Skeletal muscle tissue (tissue), 4 donors: ENCODE measurements around the gene CCDC187. TPM values are rescaled to one million over a fixed set of nuclear protein-coding genes. Genes with fewer than 3 reads are reported as not detected.
"Not testable (repeated sequence)": the region's sequence is repeated elsewhere in the genome, so short reads cannot be mapped to it uniquely, and the experiment has no call there.

Experiments
- H3K27ac ChIP-seq: one replicate; pipeline ENCODE4 v1.7.0; 2013; ENCODE audit warnings: mild to moderate bottlenecking, low read depth, low read length, inconsistent platforms
- H3K27me3 ChIP-seq, 3 donors: one replicate each; pipeline ENCODE4 v1.7.0; 2013; ENCODE audit warnings: low read length in 3 of 3; ENCODE audit not compliant: control insufficient read depth in 3 of 3, insufficient read depth in 3 of 3
- H3K36me3 ChIP-seq, 3 donors: one replicate each; pipeline ENCODE4 v1.7.0; 2013; ENCODE audit warnings: low read length in 3 of 3; ENCODE audit not compliant: control insufficient read depth in 3 of 3, insufficient read depth in 3 of 3
- H3K4me1 ChIP-seq, 3 donors: one replicate each; pipeline ENCODE4 v1.7.0; 2013; ENCODE audit warnings: low read length in 3 of 3, mild to moderate bottlenecking in 3 of 3; ENCODE audit not compliant: control insufficient read depth in 3 of 3, insufficient read depth in 3 of 3
- H3K4me3 ChIP-seq, 3 donors: one replicate each; pipeline ENCODE4 v1.7.0; 2013; ENCODE audit warnings: low read length in 3 of 3
- H3K9ac ChIP-seq, 3 donors: one replicate each; pipeline ENCODE4 v1.7.0; 2013; ENCODE audit warnings: low read length in 3 of 3, mild to moderate bottlenecking in 3 of 3, moderate library complexity in 2 of 3, low read depth in 1 of 3
- H3K9me3 ChIP-seq, 3 donors: one replicate each; pipeline ENCODE4 v1.7.0; 2013; ENCODE audit warnings: low read length in 3 of 3; ENCODE audit not compliant: control insufficient read depth in 3 of 3
- total RNA-seq: library from RNA; depleted of rRNA; stranded (reverse); fragments of >200 nt; gene quantifications from one replicate; pipeline ENCODE4 v1.2.3, GENCODE V29; 2014
- donor health status: Osteomylitis.

The CCDC187 gene
- total RNA-seq: under 0.01 TPM

- Histone ChIP-seq H3K27ac (no peak within 1 kb of the TSS), H3K9me3 (no peaks in the 10 kb centered on the region), H3K4me1 (no peaks in the 10 kb centered on the region), H3K27me3 (peaks cover 32 to 65% (median 36%) of the 10 kb centered on the region in 3 donors), H3K9ac (no peak within 1 kb of the TSS), H3K4me3 (no peak within 1 kb of the TSS), H3K36me3 (no peaks in the 10 kb centered on the region)
Measured at GRCh38 chr9:136303825-136304416, at the start of gene CCDC187. TSS of gene CCDC187 (minus strand) at chr9:136304094. CDS start at chr9:136303830, 264 bp downstream.

- H3K27me3 ChIP-seq: peaks cover 6 to 13% (median 6%) of the 10 kb centered on the region in 3 donors
- H3K36me3 ChIP-seq: no peaks in the 10 kb centered on the region
- H3K9me3 ChIP-seq: no peaks in the 10 kb centered on the region
- peaks cover 0 to 9% (median 4%) of the 10 kb centered on the region in 3 donors for H3K4me1 ChIP-seq
- no peak overlapping the region for H3K4me3 ChIP-seq
- H3K9ac ChIP-seq: no peak overlapping the region
- no peak overlapping the region for H3K27ac ChIP-seq
Measured at GRCh38 chr9:136353088-136353487, 49.2 kb upstream of the CCDC187 start.

- H3K4me1 ChIP-seq: peaks cover 0 to 9% (median 4%) of the 10 kb centered on the region in 3 donors
- peaks cover 8 to 13% (median 8%) of the 10 kb centered on the region in 3 donors for H3K27me3 ChIP-seq
- no peaks in the 10 kb centered on the region for H3K36me3 ChIP-seq
- no peaks in the 10 kb centered on the region for H3K9me3 ChIP-seq
- H3K9ac ChIP-seq: no peak overlapping the region
- H3K27ac ChIP-seq: no peak overlapping the region
- no peak overlapping the region for H3K4me3 ChIP-seq
Measured at GRCh38 chr9:136352682-136353081, 48.8 kb upstream of the CCDC187 start.

- not testable (repeated sequence) for H3K9ac ChIP-seq, H3K36me3 ChIP-seq, H3K27ac ChIP-seq, H3K4me3 ChIP-seq, H3K4me1 ChIP-seq, H3K9me3 ChIP-seq
- peaks cover 14 to 22% (median 15%) of the 10 kb centered on the region in 3 donors for H3K27me3 ChIP-seq
Measured at GRCh38 chr9:136351868-136352267, 48.0 kb upstream of the CCDC187 start.

- no peak overlapping the region for H3K27ac ChIP-seq
- no peaks in the 10 kb centered on the region for H3K36me3 ChIP-seq
- H3K4me3 ChIP-seq: no peak overlapping the region
Measured at GRCh38 chr9:136351252-136351800, 47.4 kb upstream of the CCDC187 start.

GRCh38 chr9:136349546-136349945, 45.7 kb upstream of the CCDC187 start:
- Histone ChIP-seq H3K27ac (no peak overlapping the region), H3K36me3 (no peaks in the 10 kb centered on the region), H3K4me3 (no peak overlapping the region), H3K9ac (no peak overlapping the region), H3K27me3 (peaks cover 23 to 45% (median 32%) of the 10 kb centered on the region in 3 donors), H3K9me3 (no peaks in the 10 kb centered on the region), H3K4me1 (peaks cover 2 to 8% (median 6%) of the 10 kb centered on the region in 3 donors)

More at GRCh38 chr9:136351252-136351800, 47.4 kb upstream of the CCDC187 start:
- Histone ChIP-seq H3K9me3 (no peaks in the 10 kb centered on the region), H3K9ac (no peak overlapping the region), H3K4me1 (peaks cover 0 to 9% (median 4%) of the 10 kb centered on the region in 3 donors), H3K27me3 (peaks cover 18 to 27% (median 19%) of the 10 kb centered on the region in 3 donors)

GRCh38 chr9:136348691-136349090, 44.8 kb upstream of the CCDC187 start:
- H3K9me3 ChIP-seq: no peaks in the 10 kb centered on the region
- no peak overlapping the region for H3K9ac ChIP-seq
- peaks cover 29 to 49% (median 32%) of the 10 kb centered on the region in 3 donors for H3K27me3 ChIP-seq
- no peaks in the 10 kb centered on the region for H3K36me3 ChIP-seq
- peaks cover 2 to 7% (median 6%) of the 10 kb centered on the region in 3 donors for H3K4me1 ChIP-seq
- no peak overlapping the region for H3K4me3 ChIP-seq
- no peak overlapping the region for H3K27ac ChIP-seq

GRCh38 chr9:136347472-136348256, 43.8 kb upstream of the CCDC187 start:
- peaks cover 2 to 7% (median 6%) of the 10 kb centered on the region in 3 donors for H3K4me1 ChIP-seq

GRCh38 chr9:136346927-136347465, 43.1 kb upstream of the CCDC187 start:
- H3K36me3 ChIP-seq: no peaks in the 10 kb centered on the region
- peaks cover 32 to 60% (median 40%) of the 10 kb centered on the region in 3 donors for H3K27me3 ChIP-seq
- H3K9ac ChIP-seq: no peak overlapping the region
- no peak overlapping the region for H3K4me3 ChIP-seq
- H3K4me1 ChIP-seq: peaks cover 2 to 10% (median 7%) of the 10 kb centered on the region in 3 donors
- H3K27ac ChIP-seq: no peak overlapping the region
- no peaks in the 10 kb centered on the region for H3K9me3 ChIP-seq

More at GRCh38 chr9:136347472-136348256, 43.8 kb upstream of the CCDC187 start:
- Histone ChIP-seq H3K9ac (no peak overlapping the region), H3K4me3 (no peak overlapping the region), H3K36me3 (no peaks in the 10 kb centered on the region), H3K27me3 (peaks cover 32 to 56% (median 35%) of the 10 kb centered on the region in 3 donors), H3K27ac (no peak overlapping the region), H3K9me3 (no peaks in the 10 kb centered on the region)
